Measurements from ENCODE around the gene FAM78B. TPM values are rescaled to one million over a fixed set of nuclear protein-coding genes. Genes with fewer than 3 reads are reported as not detected.

FAM78B gene
- total RNA-seq, 1 experiment from 2014 or later, result 0.26 TPM

DNA sequence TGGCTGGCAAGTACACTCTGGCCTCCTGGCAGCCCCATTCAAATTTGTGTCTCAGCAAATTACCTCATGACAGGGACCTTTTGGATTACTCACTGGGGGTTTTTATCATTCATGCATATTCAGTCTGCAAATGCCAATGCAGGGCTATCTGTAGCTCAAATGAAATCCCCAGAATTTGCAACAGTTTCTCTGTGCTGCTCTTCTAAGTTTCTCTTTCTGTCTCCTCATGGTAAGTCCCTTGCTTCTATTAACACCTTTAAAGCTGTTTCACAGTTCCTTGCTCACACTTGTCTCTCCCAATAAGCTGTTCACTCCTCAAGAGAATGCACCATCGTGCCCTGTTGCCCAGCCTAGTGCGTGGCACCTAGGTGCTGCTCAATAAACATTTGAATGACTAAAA is 3.3 kb upstream of the FAM78B start:
- Histone ChIP-seq H3K9me3 (ENCODE audit: low read length) (0 out of 2 replicates have a peak, but pooled peaks cover 3% of the 10 kb centered on the region), H3K36me3 (ENCODE audit: low read depth, low read length) (no peaks in the 10 kb centered on the region), H3K9ac (ENCODE audit: low read length) (no peak overlapping the region), H2AFZ (ENCODE audit: low read length) (no peak overlapping the region), H3K4me1 (ENCODE audit: insufficient read depth, low read length) (no peaks in the 10 kb centered on the region), H3K4me2 (ENCODE audit: low read length) (no peak overlapping the region), H3K79me2 (ENCODE audit: low read length) (no peaks in the 10 kb centered on the region), H3K9me2 (replicated peaks; ENCODE audit: low read length) (no peaks in the 10 kb centered on the region), H3K27me3 (ENCODE audit: low read length) (peaks cover 17% of the 10 kb centered on the region), H4K20me1 (ENCODE audit: low read length) (no peaks in the 10 kb centered on the region), H3F3A (ENCODE audit: low read length, unreplicated experiment) (no peaks in the 10 kb centered on the region), H3K27ac (ENCODE audit: low read length) (no peak overlapping the region), H3K4me3 (ENCODE audit: low read length) (no peak overlapping the region)
- DNase-seq (no peak), ATAC-seq (no peak)
- ChIA-PET CTCF (interaction anchor here (0.6 kb wide), 1 partner anchor 38 kb away, joined by 3 read pairs; no protein-coding TSS in a partner anchor), POLR2A (ENCODE audit: unreplicated experiment) (no interaction called here)
- no TSS peak for BruUV-seq (replicated peaks)
- intact Hi-C loops (cut with micrococcal nuclease), result no loop called here
- TF ChIP-seq EZH2 (IDR thresholded peaks at IDR 0.05; ENCODE audit: low read length, unreplicated experiment) (no peak), EZH2phosphoT487 (IDR thresholded peaks at IDR 0.05; ENCODE audit: borderline replicate concordance, low read length) (no peak), CTCF (conservative IDR thresholded peaks at IDR 0.05; ENCODE audit: low read depth, low read length) (no peak)

DNA sequence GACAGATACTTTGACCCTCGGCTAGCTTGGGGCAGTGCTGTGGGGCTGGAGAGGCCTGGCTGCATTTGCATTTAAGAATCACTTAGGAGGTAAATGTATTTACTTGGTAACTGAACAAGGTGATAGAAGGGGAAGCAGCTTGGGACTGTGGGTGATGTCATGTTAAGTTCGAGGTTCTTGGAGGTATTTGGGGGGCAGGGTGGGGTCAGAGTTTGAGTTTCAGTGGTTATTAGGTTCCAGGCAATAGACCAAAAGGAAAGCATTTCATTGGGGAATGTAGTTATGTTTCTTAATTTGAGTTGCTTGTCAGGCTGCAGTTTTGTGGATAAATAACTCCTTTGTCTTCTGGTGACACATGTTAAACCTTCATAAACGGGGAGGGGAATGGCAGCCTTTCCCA is 2.4 kb upstream of the FAM78B start:
- Histone ChIP-seq H3K79me2 (ENCODE audit: low read length) (no peaks in the 10 kb centered on the region), H2AFZ (ENCODE audit: low read length) (no peak overlapping the region), H3K4me2 (ENCODE audit: low read length) (no peak overlapping the region), H3K27me3 (ENCODE audit: low read length) (peaks cover 26% of the 10 kb centered on the region), H3F3A (ENCODE audit: low read length, unreplicated experiment) (no peaks in the 10 kb centered on the region), H3K9me2 (replicated peaks; ENCODE audit: low read length) (no peaks in the 10 kb centered on the region), H3K36me3 (ENCODE audit: low read depth, low read length) (no peaks in the 10 kb centered on the region), H3K4me1 (ENCODE audit: insufficient read depth, low read length) (no peaks in the 10 kb centered on the region), H3K4me3 (ENCODE audit: low read length) (no peak overlapping the region), H3K27ac (ENCODE audit: low read length) (no peak overlapping the region), H4K20me1 (ENCODE audit: low read length) (no peaks in the 10 kb centered on the region), H3K9ac (ENCODE audit: low read length) (no peak overlapping the region), H3K9me3 (ENCODE audit: low read length) (0 out of 2 replicates have a peak, but pooled peaks cover 3% of the 10 kb centered on the region)
- ChIA-PET CTCF (no interaction called here), POLR2A (ENCODE audit: unreplicated experiment) (no interaction called here)
- intact Hi-C loops (cut with micrococcal nuclease), result loop anchor here (10.0 kb wide), 1 partner anchor 454 kb away; no protein-coding TSS in a partner anchor
- BruUV-seq (replicated peaks), result no TSS peak
- TF ChIP-seq CTCF (conservative IDR thresholded peaks at IDR 0.05; ENCODE audit: low read depth, low read length) (no peak), EZH2 (IDR thresholded peaks at IDR 0.05; ENCODE audit: low read length, unreplicated experiment) (no peak), EZH2phosphoT487 (IDR thresholded peaks at IDR 0.05; ENCODE audit: borderline replicate concordance, low read length) (no peak)
- DNase-seq (no peak), ATAC-seq (no peak)

DNA sequence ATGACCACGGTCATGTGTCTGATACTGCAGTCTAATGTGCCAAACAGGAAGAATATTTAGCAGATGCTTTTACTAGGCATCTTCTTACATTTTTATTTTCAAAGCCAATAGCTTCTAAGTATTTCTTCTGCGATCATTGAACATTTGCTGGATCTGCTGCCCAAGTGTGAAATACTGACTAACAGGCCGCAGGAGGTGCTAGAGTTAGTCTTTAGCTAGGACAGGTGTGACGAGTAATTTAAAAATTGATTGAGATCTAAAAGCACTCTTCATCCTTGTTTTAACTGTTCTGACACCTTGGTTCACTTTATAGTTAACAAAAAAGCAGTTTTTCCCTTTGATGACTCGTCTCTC is 748 bp upstream of the FAM78B start:
- no peak for DNase-seq
- no peaks in the 10 kb centered on the region for H3K9me2 ChIP-seq (replicated peaks; ENCODE audit: low read length)
- TF ChIP-seq CTCF (conservative IDR thresholded peaks at IDR 0.05; ENCODE audit: low read depth, low read length), result no peak
- TF ChIP-seq EZH2phosphoT487 (IDR thresholded peaks at IDR 0.05; ENCODE audit: borderline replicate concordance, low read length), result no peak
- TF ChIP-seq EZH2 (IDR thresholded peaks at IDR 0.05; ENCODE audit: low read length, unreplicated experiment), result no peak
- ChIA-PET CTCF (no interaction called here), POLR2A (ENCODE audit: unreplicated experiment) (no interaction called here)
- no peak for ATAC-seq
- peaks cover 42% of the 10 kb centered on the region for H3K27me3 ChIP-seq (ENCODE audit: low read length)
- H3K79me2 ChIP-seq (ENCODE audit: low read length), result no peaks in the 10 kb centered on the region
- 0 out of 2 replicates have a peak, but pooled peaks cover 3% of the 10 kb centered on the region for H3K9me3 ChIP-seq (ENCODE audit: low read length)
- H2AFZ ChIP-seq (ENCODE audit: low read length), result peak overlapping the region; percentile 32; the same call in 1 of the 2 replicates
- peak overlapping the region; percentile 59; the same call in 1 of the 2 replicates for H3K4me3 ChIP-seq (ENCODE audit: low read length)
- H3K36me3 ChIP-seq (ENCODE audit: low read depth, low read length), result no peaks in the 10 kb centered on the region
- BruUV-seq (replicated peaks), result no TSS peak
- intact Hi-C loops (cut with micrococcal nuclease), result loop anchor here (10.0 kb wide), 1 partner anchor 453 kb away; no protein-coding TSS in a partner anchor
- H3K4me1 ChIP-seq (ENCODE audit: insufficient read depth, low read length), result no peaks in the 10 kb centered on the region
- H3K4me2 ChIP-seq (ENCODE audit: low read length), result peak overlapping the region; percentile 69
- H3K27ac ChIP-seq (ENCODE audit: low read length), result no peak overlapping the region
- no peak overlapping the region for H3K9ac ChIP-seq (ENCODE audit: low read length)
- H3F3A ChIP-seq (ENCODE audit: low read length, unreplicated experiment), result no peaks in the 10 kb centered on the region
- H4K20me1 ChIP-seq (ENCODE audit: low read length), result no peaks in the 10 kb centered on the region
